Measurements from ENCODE around the gene LTB4R. TPM values are rescaled to one million over a fixed set of nuclear protein-coding genes. Genes with fewer than 3 reads are reported as not detected.

The LTB4R gene
- total and polyA plus RNA-seq, 2 donors from 2014 or later, result 4.6 to 9.3 TPM

DNA sequence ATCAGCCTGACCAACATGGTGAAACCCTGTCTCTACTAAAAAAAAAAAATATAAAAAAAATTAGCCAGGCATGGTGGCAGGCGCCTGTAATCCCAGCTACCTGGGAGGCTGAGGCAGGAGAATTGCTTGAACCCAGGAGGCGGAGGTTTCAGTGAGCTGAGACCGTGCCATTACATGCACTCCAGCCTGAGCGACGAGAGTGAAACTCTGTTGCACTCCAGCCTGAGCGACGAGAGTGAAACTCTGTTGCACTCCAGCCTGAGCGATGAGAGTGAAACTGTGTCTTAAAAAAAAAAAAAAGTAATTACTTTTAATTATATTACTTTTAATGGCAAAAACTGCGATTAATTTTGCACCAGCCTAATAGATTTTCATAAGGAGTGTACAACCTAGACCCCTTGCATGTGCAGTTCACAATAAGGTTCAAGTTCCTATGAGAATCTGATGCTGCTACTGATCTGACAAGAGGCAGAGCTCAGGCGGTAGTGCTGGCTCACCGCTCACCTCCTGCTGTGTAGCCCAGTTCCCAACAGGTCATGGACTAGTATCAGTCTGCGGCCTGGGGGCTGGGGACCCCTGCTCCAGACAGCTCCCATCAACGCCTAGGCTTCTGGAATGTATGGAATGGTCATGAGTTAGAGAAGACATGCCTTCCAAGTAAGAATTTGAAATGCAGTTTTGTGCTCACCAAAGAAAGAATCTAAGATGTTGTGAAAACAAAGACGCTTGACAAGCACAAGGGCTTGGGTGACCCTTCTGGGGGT is 10.1 kb downstream of the LTB4R start:
- no peak for FAIRE-seq
- Histone ChIP-seq H3K27ac (ENCODE audit: low read depth in 2 of 2, low read length in 2 of 2) (no peak overlapping the region), H3K27me3 (ENCODE audit: control insufficient read depth, insufficient read depth, low read length) (peaks cover 5% of the 10 kb centered on the region), H3K4me1 (ENCODE audit: control insufficient read depth in 2 of 3, insufficient read depth in 2 of 3, low read depth in 1 of 3, low read length in 3 of 3) (peaks cover 0 to under 1% (median 0%) of the 10 kb centered on the region in 3 donors), H3K9me3 (ENCODE audit: control insufficient read depth in 2 of 3, insufficient read depth in 1 of 3, low read length in 3 of 3) (no peaks in the 10 kb centered on the region), H3K36me3 (ENCODE audit: control insufficient read depth in 2 of 3, insufficient read depth in 3 of 3, low read length in 3 of 3) (no peaks in the 10 kb centered on the region), H3K9ac (ENCODE audit: low read length in 3 of 3) (no peak overlapping the region), H3K4me3 (ENCODE audit: low read length in 3 of 3) (no peak overlapping the region)
- DNase-seq, result no peak
- intact Hi-C loops (cut with DNase I), result no loop called here
- TF ChIP-seq, protein P1, sequence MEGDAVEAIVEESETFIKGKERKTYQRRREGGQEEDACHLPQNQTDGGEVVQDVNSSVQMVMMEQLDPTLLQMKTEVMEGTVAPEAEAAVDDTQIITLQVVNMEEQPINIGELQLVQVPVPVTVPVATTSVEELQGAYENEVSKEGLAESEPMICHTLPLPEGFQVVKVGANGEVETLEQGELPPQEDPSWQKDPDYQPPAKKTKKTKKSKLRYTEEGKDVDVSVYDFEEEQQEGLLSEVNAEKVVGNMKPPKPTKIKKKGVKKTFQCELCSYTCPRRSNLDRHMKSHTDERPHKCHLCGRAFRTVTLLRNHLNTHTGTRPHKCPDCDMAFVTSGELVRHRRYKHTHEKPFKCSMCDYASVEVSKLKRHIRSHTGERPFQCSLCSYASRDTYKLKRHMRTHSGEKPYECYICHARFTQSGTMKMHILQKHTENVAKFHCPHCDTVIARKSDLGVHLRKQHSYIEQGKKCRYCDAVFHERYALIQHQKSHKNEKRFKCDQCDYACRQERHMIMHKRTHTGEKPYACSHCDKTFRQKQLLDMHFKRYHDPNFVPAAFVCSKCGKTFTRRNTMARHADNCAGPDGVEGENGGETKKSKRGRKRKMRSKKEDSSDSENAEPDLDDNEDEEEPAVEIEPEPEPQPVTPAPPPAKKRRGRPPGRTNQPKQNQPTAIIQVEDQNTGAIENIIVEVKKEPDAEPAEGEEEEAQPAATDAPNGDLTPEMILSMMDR (IDR thresholded peaks at IDR 0.05; ENCODE audit: borderline replicate concordance, extremely low read depth, insufficient read depth), result no peak

GRCh38 chr14:24322672-24323071 is 11.4 kb downstream of the LTB4R start:
- intact Hi-C loops (cut with DNase I), result no loop called here
- Histone ChIP-seq H3K4me1 (ENCODE audit: control insufficient read depth in 2 of 3, insufficient read depth in 2 of 3, low read depth in 1 of 3, low read length in 3 of 3) (no peaks in the 10 kb centered on the region), H3K27ac (ENCODE audit: low read depth in 2 of 2, low read length in 2 of 2) (no peak overlapping the region), H3K4me3 (ENCODE audit: low read length in 3 of 3) (no peak overlapping the region), H3K36me3 (ENCODE audit: control insufficient read depth in 2 of 3, insufficient read depth in 3 of 3, low read length in 3 of 3) (no peaks in the 10 kb centered on the region), H3K9me3 (ENCODE audit: control insufficient read depth in 2 of 3, insufficient read depth in 1 of 3, low read length in 3 of 3) (no peaks in the 10 kb centered on the region), H3K27me3 (ENCODE audit: control insufficient read depth, insufficient read depth, low read length) (peaks cover under 1% of the 10 kb centered on the region), H3K9ac (ENCODE audit: low read length in 3 of 3) (no peak overlapping the region)
- DNase-seq (peak in 3 of 5 donors; percentile 23 to 66 (median 33)), FAIRE-seq (no peak)
- TF ChIP-seq, protein P1 (IDR thresholded peaks at IDR 0.05; ENCODE audit: borderline replicate concordance, extremely low read depth, insufficient read depth), result no peak

DNA sequence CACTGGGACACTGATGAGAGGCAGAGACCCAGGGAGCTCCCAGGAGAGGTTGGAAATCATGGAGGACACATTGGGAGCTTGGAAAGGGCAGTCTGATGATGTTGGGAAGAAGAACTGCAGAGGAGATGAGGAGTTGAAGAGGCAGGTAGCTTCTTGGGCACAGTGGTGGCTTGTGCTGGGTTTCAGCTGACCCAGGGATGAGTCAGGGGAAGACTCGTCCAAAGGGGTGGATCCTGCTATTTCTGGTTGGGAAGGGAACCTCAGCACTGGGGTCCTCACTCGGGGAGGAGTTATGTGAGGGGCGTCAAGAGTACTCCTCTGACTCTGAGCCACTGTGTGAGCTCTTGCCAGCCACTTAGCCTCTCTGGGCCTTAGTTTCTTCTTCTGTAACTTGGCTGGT is 12.0 kb downstream of the LTB4R start:
- no peak overlapping the region for H3K4me3 ChIP-seq (ENCODE audit: low read length in 3 of 3)
- no peaks in the 10 kb centered on the region for H3K36me3 ChIP-seq (ENCODE audit: control insufficient read depth in 2 of 3, insufficient read depth in 3 of 3, low read length in 3 of 3)
- H3K4me1 ChIP-seq (ENCODE audit: control insufficient read depth in 2 of 3, insufficient read depth in 2 of 3, low read depth in 1 of 3, low read length in 3 of 3), result no peaks in the 10 kb centered on the region
- FAIRE-seq (no peak), DNase-seq (no peak)
- no peaks in the 10 kb centered on the region for H3K9me3 ChIP-seq (ENCODE audit: control insufficient read depth in 2 of 3, insufficient read depth in 1 of 3, low read length in 3 of 3)
- TF ChIP-seq, protein P1 (IDR thresholded peaks at IDR 0.05; ENCODE audit: borderline replicate concordance, extremely low read depth, insufficient read depth), result no peak
- no peaks in the 10 kb centered on the region for H3K27me3 ChIP-seq (ENCODE audit: control insufficient read depth, insufficient read depth, low read length)
- H3K9ac ChIP-seq (ENCODE audit: low read length in 3 of 3), result no peak overlapping the region
- intact Hi-C loops (cut with DNase I), result no loop called here
- H3K27ac ChIP-seq (ENCODE audit: low read depth in 2 of 2, low read length in 2 of 2), result no peak overlapping the region
